Hepatocyte (in vitro differentiated cells): ENCODE data around the gene MCAM.

Experiments used
- EZH2 ChIP-seq: fragments of 200-600 bp; sonication (generic); IDR thresholded peaks from 2 replicates; pipeline ENCODE4 v1.6.1; 2016; ENCODE audit warnings: antibody characterized with exemption, mild to moderate bottlenecking, borderline replicate concordance
- EZH2phosphoT487 ChIP-seq: fragments of 200-600 bp; sonication (generic); IDR thresholded peaks from one replicate; pipeline ENCODE4 v1.6.1; 2018; ENCODE audit warnings: antibody characterized with exemption, mild to moderate bottlenecking, low read depth, moderate library complexity; ENCODE audit not compliant: unreplicated experiment, severe bottlenecking
- TF ChIP-seq, protein P1 (sequence below): fragments of 200-600 bp; sonication (generic); IDR thresholded peaks from 2 replicates; pipeline ENCODE4 v1.5.1; 2016; ENCODE audit warnings: antibody characterized with exemption, mild to moderate bottlenecking; ENCODE audit not compliant: poor library complexity

GRCh38 chr11:119277660-119278059 is 39.3 kb downstream of the MCAM start:
- TF ChIP-seq, protein P1, sequence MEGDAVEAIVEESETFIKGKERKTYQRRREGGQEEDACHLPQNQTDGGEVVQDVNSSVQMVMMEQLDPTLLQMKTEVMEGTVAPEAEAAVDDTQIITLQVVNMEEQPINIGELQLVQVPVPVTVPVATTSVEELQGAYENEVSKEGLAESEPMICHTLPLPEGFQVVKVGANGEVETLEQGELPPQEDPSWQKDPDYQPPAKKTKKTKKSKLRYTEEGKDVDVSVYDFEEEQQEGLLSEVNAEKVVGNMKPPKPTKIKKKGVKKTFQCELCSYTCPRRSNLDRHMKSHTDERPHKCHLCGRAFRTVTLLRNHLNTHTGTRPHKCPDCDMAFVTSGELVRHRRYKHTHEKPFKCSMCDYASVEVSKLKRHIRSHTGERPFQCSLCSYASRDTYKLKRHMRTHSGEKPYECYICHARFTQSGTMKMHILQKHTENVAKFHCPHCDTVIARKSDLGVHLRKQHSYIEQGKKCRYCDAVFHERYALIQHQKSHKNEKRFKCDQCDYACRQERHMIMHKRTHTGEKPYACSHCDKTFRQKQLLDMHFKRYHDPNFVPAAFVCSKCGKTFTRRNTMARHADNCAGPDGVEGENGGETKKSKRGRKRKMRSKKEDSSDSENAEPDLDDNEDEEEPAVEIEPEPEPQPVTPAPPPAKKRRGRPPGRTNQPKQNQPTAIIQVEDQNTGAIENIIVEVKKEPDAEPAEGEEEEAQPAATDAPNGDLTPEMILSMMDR: no peak
- TF ChIP-seq EZH2 (no peak), EZH2phosphoT487 (no peak)
